Measurements from ENCODE around the gene GNPDA1. TPM values are rescaled to one million over a fixed set of nuclear protein-coding genes. Genes with fewer than 3 reads are reported as not detected.

GNPDA1 gene
- total RNA-seq, 2 experiments from 2014 or later, result 55.8 to 56.6 TPM

- peak; percentile 71 for DNase-seq
- POLR2A ChIA-PET, result interaction anchor here (0.6 to 7.4 kb wide), 12 partner anchors 8 to 336 kb away, joined by 3 to 103 read pairs (median 10); partner anchors contain the start of genes NDFIP1, PCDH12 and RNF14
- no peaks in the 10 kb centered on the region for H3K27me3 Mint-ChIP-seq
- H3K36me3 Mint-ChIP-seq, result peaks cover 2% of the 10 kb centered on the region
- intact Hi-C loops (cut with micrococcal nuclease), result loop anchor here (1.0 to 10.0 kb wide), 7 partner anchors 9 to 341 kb away; partner anchors contain the start of gene SPRY4
- H3K27ac Mint-ChIP-seq, result peak overlapping the region; percentile 98
- H3K4me1 Mint-ChIP-seq (ENCODE audit: low read depth), result peaks cover 70% of the 10 kb centered on the region
- H3K9me3 Mint-ChIP-seq, result peaks cover 5% of the 10 kb centered on the region
- CTCF ChIA-PET, result interaction anchor here (0.7 to 15.1 kb wide), 16 partner anchors 8 to 325 kb away, joined by 3 to 197 read pairs (median 10); partner anchors contain the start of genes NDFIP1 and RNF14
- peak overlapping the region; percentile 61 for H3K4me3 Mint-ChIP-seq
These were observed 3.7 kb upstream of the GNPDA1 start for GRCh38 chr5:142016556-142016955.

GRCh38 chr5:142015781-142016533 lies 3.1 kb upstream of the GNPDA1 start:
- H3K27ac Mint-ChIP-seq, result peak overlapping the region; percentile 98
- intact Hi-C loops (cut with micrococcal nuclease), result loop anchor here (1.0 to 10.0 kb wide), 13 partner anchors 9 to 341 kb away; partner anchors contain the start of gene SPRY4
- ChIA-PET CTCF (interaction anchor here (0.6 to 15.1 kb wide), 25 partner anchors 8 to 643 kb away, joined by 3 to 197 read pairs (median 4); partner anchors contain the start of genes NDFIP1 and RNF14), POLR2A (interaction anchor here (0.6 to 7.4 kb wide), 13 partner anchors 9 to 337 kb away, joined by 3 to 103 read pairs (median 9); partner anchors contain the start of genes NDFIP1, PCDH12 and RNF14)
- no peaks in the 10 kb centered on the region for H3K27me3 Mint-ChIP-seq
- DNase-seq, result peak; percentile 67
- peaks cover 5% of the 10 kb centered on the region for H3K9me3 Mint-ChIP-seq
- peaks cover 4% of the 10 kb centered on the region for H3K36me3 Mint-ChIP-seq
- H3K4me3 Mint-ChIP-seq, result peak overlapping the region; percentile 61
- H3K4me1 Mint-ChIP-seq (ENCODE audit: low read depth), result peaks cover 72% of the 10 kb centered on the region

GRCh38 chr5:142014911-142015584 lies 2.2 kb upstream of the GNPDA1 start:
- H3K4me1 Mint-ChIP-seq (ENCODE audit: low read depth), result peaks cover 71% of the 10 kb centered on the region
- intact Hi-C loops (cut with micrococcal nuclease), result loop anchor here (1.0 to 10.0 kb wide), 8 partner anchors 8 to 342 kb away; partner anchors contain the start of gene SPRY4
- peak overlapping the region; percentile 98 for H3K27ac Mint-ChIP-seq
- H3K4me3 Mint-ChIP-seq, result peak overlapping the region; percentile 61
- H3K36me3 Mint-ChIP-seq, result peaks cover 4% of the 10 kb centered on the region
- ChIA-PET POLR2A (interaction anchor here (1.0 to 7.4 kb wide), 8 partner anchors 8 to 128 kb away, joined by 3 to 103 read pairs (median 14); partner anchors contain the start of genes NDFIP1 and RNF14), CTCF (interaction anchor here (0.6 to 15.1 kb wide), 24 partner anchors 7 to 644 kb away, joined by 3 to 197 read pairs (median 6); partner anchors contain the start of genes NDFIP1 and RNF14)
- peaks cover 1% of the 10 kb centered on the region for H3K9me3 Mint-ChIP-seq
- peak; percentile 72 for DNase-seq
- no peaks in the 10 kb centered on the region for H3K27me3 Mint-ChIP-seq

GRCh38 chr5:142013734-142014521 lies 1.1 kb upstream of the GNPDA1 start:
- H3K4me3 Mint-ChIP-seq, result peak overlapping the region; percentile 89
- H3K27me3 Mint-ChIP-seq, result no peaks in the 10 kb centered on the region
- H3K4me1 Mint-ChIP-seq (ENCODE audit: low read depth), result peaks cover 72% of the 10 kb centered on the region
- POLR2A ChIA-PET, result interaction anchor here (1.3 to 7.4 kb wide), 7 partner anchors 11 to 129 kb away, joined by 3 to 103 read pairs (median 18); partner anchors contain the start of genes NDFIP1 and RNF14
- H3K27ac Mint-ChIP-seq, result peak overlapping the region; percentile 98
- CTCF ChIA-PET, result interaction anchor here (0.6 to 15.1 kb wide), 16 partner anchors 10 to 321 kb away, joined by 3 to 197 read pairs (median 14); partner anchors contain the start of genes NDFIP1 and RNF14
- intact Hi-C loops (cut with micrococcal nuclease), result loop anchor here (2.0 to 10.0 kb wide), 3 partner anchors 13 to 321 kb away; partner anchors contain the start of gene SPRY4
- peak; percentile 34 for DNase-seq
- H3K36me3 Mint-ChIP-seq, result peaks cover 12% of the 10 kb centered on the region
- no peaks in the 10 kb centered on the region for H3K9me3 Mint-ChIP-seq

GRCh38 chr5:142012186-142012785 lies 541 bp downstream of the GNPDA1 start:
- DNase-seq, result peak; percentile 83
- ChIA-PET POLR2A (interaction anchor here (1.0 to 7.4 kb wide), 7 partner anchors 10 to 131 kb away, joined by 3 to 103 read pairs (median 6); partner anchors contain the start of genes NDFIP1 and RNF14), CTCF (interaction anchor here (0.6 to 15.1 kb wide), 29 partner anchors 10 to 468 kb away, joined by 3 to 197 read pairs (median 5); partner anchors contain the start of genes NDFIP1 and RNF14)
- intact Hi-C loops (cut with micrococcal nuclease), result loop anchor here (1.0 to 10.0 kb wide), 2 partner anchors 133 to 313 kb away; partner anchors contain the start of gene SPRY4
- Mint-ChIP-seq H3K36me3 (peaks cover 26% of the 10 kb centered on the region), H3K9me3 (no peaks in the 10 kb centered on the region), H3K4me1 (ENCODE audit: low read depth) (peaks cover 69% of the 10 kb centered on the region), H3K27ac (peak overlapping the region; percentile 86), H3K4me3 (peak overlapping the region; percentile 81), H3K27me3 (no peaks in the 10 kb centered on the region)

- Mint-ChIP-seq H3K36me3 (peaks cover 31% of the 10 kb centered on the region), H3K4me3 (peak overlapping the region; percentile 81), H3K27ac (peak overlapping the region; percentile 86), H3K9me3 (no peaks in the 10 kb centered on the region), H3K4me1 (ENCODE audit: low read depth) (peaks cover 69% of the 10 kb centered on the region), H3K27me3 (no peaks in the 10 kb centered on the region)
- intact Hi-C loops (cut with micrococcal nuclease), result loop anchor here (1.0 to 10.0 kb wide), 2 partner anchors 134 to 313 kb away; partner anchors contain the start of gene SPRY4
- ChIA-PET CTCF (interaction anchor here (0.6 to 15.1 kb wide), 28 partner anchors 9 to 468 kb away, joined by 3 to 197 read pairs (median 6); partner anchors contain the start of genes NDFIP1 and RNF14), POLR2A (interaction anchor here (1.0 to 7.4 kb wide), 7 partner anchors 9 to 132 kb away, joined by 3 to 103 read pairs (median 6); partner anchors contain the start of genes NDFIP1 and RNF14)
- no peak for DNase-seq
These were observed 1.1 kb downstream of the GNPDA1 start for GRCh38 chr5:142011572-142012185.

GRCh38 chr5:142009886-142010285 lies 2.9 kb downstream of the GNPDA1 start:
- peaks cover 67% of the 10 kb centered on the region for H3K4me1 Mint-ChIP-seq (ENCODE audit: low read depth)
- intact Hi-C loops (cut with micrococcal nuclease), result loop anchor here (10.0 kb wide), 2 partner anchors 315 to 605 kb away; partner anchors contain the start of gene SPRY4
- no peaks in the 10 kb centered on the region for H3K9me3 Mint-ChIP-seq
- H3K4me3 Mint-ChIP-seq, result no peak overlapping the region
- POLR2A ChIA-PET, result no interaction called here
- no peaks in the 10 kb centered on the region for H3K27me3 Mint-ChIP-seq
- peaks cover 49% of the 10 kb centered on the region for H3K36me3 Mint-ChIP-seq
- CTCF ChIA-PET, result interaction anchor here (1.0 to 15.1 kb wide), 5 partner anchors 20 to 318 kb away, joined by 3 to 197 read pairs (median 4); no protein-coding TSS in a partner anchor
- DNase-seq, result no peak
- no peak overlapping the region for H3K27ac Mint-ChIP-seq

- peaks cover 58% of the 10 kb centered on the region for H3K36me3 Mint-ChIP-seq
- no peak overlapping the region for H3K4me3 Mint-ChIP-seq
- CTCF ChIA-PET, result interaction anchor here (15.1 kb wide), 1 partner anchor 136 kb away, joined by 197 read pairs; no protein-coding TSS in a partner anchor
- H3K27ac Mint-ChIP-seq, result no peak overlapping the region
- no peaks in the 10 kb centered on the region for H3K9me3 Mint-ChIP-seq
- H3K27me3 Mint-ChIP-seq, result no peaks in the 10 kb centered on the region
- peaks cover 57% of the 10 kb centered on the region for H3K4me1 Mint-ChIP-seq (ENCODE audit: low read depth)
- intact Hi-C loops (cut with micrococcal nuclease), result loop anchor here (10.0 kb wide), 1 partner anchor 606 kb away; no protein-coding TSS in a partner anchor
- DNase-seq, result no peak
- POLR2A ChIA-PET, result no interaction called here
These were observed 4.0 kb downstream of the GNPDA1 start for GRCh38 chr5:142008813-142009212.

GRCh38 chr5:142007237-142007544 lies 5.6 kb downstream of the GNPDA1 start:
- Mint-ChIP-seq H3K9me3 (no peaks in the 10 kb centered on the region), H3K27me3 (no peaks in the 10 kb centered on the region), H3K4me1 (ENCODE audit: low read depth) (peaks cover 51% of the 10 kb centered on the region), H3K36me3 (peaks cover 69% of the 10 kb centered on the region), H3K4me3 (peak overlapping the region; percentile 36), H3K27ac (peak overlapping the region; percentile 96)
- intact Hi-C loops (cut with micrococcal nuclease), result loop anchor here (1.0 to 10.0 kb wide), 4 partner anchors 8 to 608 kb away; partner anchors contain the start of gene NDFIP1
- DNase-seq, result no peak
- POLR2A ChIA-PET, result interaction anchor here (0.6 to 1.5 kb wide), 7 partner anchors 8 to 111 kb away, joined by 3 to 14 read pairs (median 4); partner anchors contain the start of genes DELE1 and NDFIP1
- CTCF ChIA-PET, result interaction anchor here (0.6 to 15.1 kb wide), 11 partner anchors 9 to 315 kb away, joined by 3 to 197 read pairs (median 5); no protein-coding TSS in a partner anchor

All from activated CD4-positive, alpha-beta memory T cell treated with anti-CD3 and anti-CD28 coated beads for 36 hours (primary cell).